AG10803 (cell line): ENCODE results near the gene CDC6.

Experiments
- DNase-seq: peaks from one replicate; pipeline ENCODE4 v3.0.0; 2010; ENCODE audit warnings: low read depth
- H3K4me3 ChIP-seq: 2 replicates; pipeline ENCODE4 v1.5.1; 2011; ENCODE audit warnings: mild to moderate bottlenecking, low read length, control low read depth
- CTCF ChIP-seq: conservative IDR thresholded peaks from 2 replicates; pipeline ENCODE4 v1.5.1; 2011; ENCODE audit warnings: mild to moderate bottlenecking, low read length, control low read depth, inconsistent platforms

The CDC6 gene

GRCh38 chr17:40266882-40267281, 20.8 kb upstream of the CDC6 start:
- no peak for TF ChIP-seq CTCF
- no peak overlapping the region for H3K4me3 ChIP-seq
- no peak for DNase-seq

- no peak overlapping the region for H3K4me3 ChIP-seq
- DNase-seq: no peak
- TF ChIP-seq CTCF: no peak
Measured at GRCh38 chr17:40268141-40268712, 19.5 kb upstream of the CDC6 start.

GRCh38 chr17:40278414-40278813, 9.3 kb upstream of the CDC6 start:
- DNase-seq: no peak
- H3K4me3 ChIP-seq: no peak overlapping the region
- no peak for TF ChIP-seq CTCF

- no peak for TF ChIP-seq CTCF
- DNase-seq: no peak
- H3K4me3 ChIP-seq: no peak overlapping the region
Measured at GRCh38 chr17:40279402-40279801, 8.3 kb upstream of the CDC6 start.

GRCh38 chr17:40281663-40282062, 6.0 kb upstream of the CDC6 start:
- peak; percentile 9 for DNase-seq
- no peak for TF ChIP-seq CTCF
- H3K4me3 ChIP-seq: no peak overlapping the region

GRCh38 chr17:40283662-40284061, 4.0 kb upstream of the CDC6 start:
- no peak for TF ChIP-seq CTCF
- DNase-seq: peak; percentile 93
- peak overlapping the region; percentile 47 for H3K4me3 ChIP-seq

GRCh38 chr17:40284085-40284713, 3.5 kb upstream of the CDC6 start:
- DNase-seq: peak; percentile 87
- peak; percentile 54 for TF ChIP-seq CTCF
- H3K4me3 ChIP-seq: peak overlapping the region; percentile 47
